GM12878 (cell line): ENCODE measurements around the gene SLCO2A1. TPM values are rescaled to one million over a fixed set of nuclear protein-coding genes. Genes with fewer than 3 reads are reported as not detected.

Source experiments
- ATAC-seq: fragments of 200-7000 bp; cut with Tn5 transposase; 3 replicates; pipeline ENCODE4 v1.9.1; 2020; ENCODE audit warnings: mild to moderate bottlenecking, moderate library complexity
- BruUV-seq: library from RNA; stranded (reverse); fragments of 400-500 nt; replicated peaks from 2 replicates; lab custom pipeline; 2021; lab: Mats Ljungman, UMichigan
- CTCF ChIA-PET: fragments of 300-600 bp; sonication (Branson Sonifier 250); formaldehyde crosslinking; extraction: SDS; loops from one replicate; lab custom pipeline; 2021; ENCODE audit warnings: inconsistent platforms; lab: Yijun Ruan, JAX
- POLR2A ChIA-PET: fragments of 350-600 bp; formaldehyde crosslinking; extraction: SDS; loops from one replicate; lab custom pipeline; 2021; ENCODE audit warnings: inconsistent platforms; lab: Charles Lee
- RAD21 ChIA-PET: fragments of 300-600 bp; sonication (Branson Sonifier 250); formaldehyde crosslinking; loops from one replicate; lab custom pipeline; 2023; ENCODE audit warnings: antibody characterized with exemption; ENCODE audit not compliant: unreplicated experiment; lab: Charles Lee
- SMC1A ChIA-PET: fragments of 300-600 bp; sonication (Branson Sonifier 250); formaldehyde crosslinking; loops from one replicate; lab custom pipeline; 2023; ENCODE audit not compliant: unreplicated experiment, uncharacterized antibody; lab: Charles Lee
- DNase-seq: peaks from one replicate; pipeline ENCODE4 v3.0.0-alpha.2; 2011; ENCODE audit warnings: low read depth, low spot score
- FAIRE-seq: peaks from 3 replicates; lab custom pipeline; 2011; peaks lifted over from hg19 to GRCh38; lab: Jason Lieb, UNC
- H2AFZ ChIP-seq: 2 replicates; pipeline ENCODE4 v1.6.0; 2011; ENCODE audit warnings: low read depth, low read length, control low read depth; ENCODE audit not compliant: control insufficient read depth
- H3K27ac ChIP-seq: 2 replicates; pipeline ENCODE4 v1.5.1; 2011; ENCODE audit warnings: control low read depth; ENCODE audit not compliant: control insufficient read depth, insufficient read depth
- H3K27me3 ChIP-seq, 2 experiments: replicated peaks in 1 of 2; 2 replicates each; pipeline versions ENCODE4 v1.6.0 to v1.6.1; 2011; ENCODE audit warnings: low read length in 1 of 2; ENCODE audit not compliant: control insufficient read depth in 2 of 2, insufficient read depth in 2 of 2
- H3K36me3 ChIP-seq, 2 experiments: 2 replicates each; pipeline ENCODE4 v1.5.1; 2011; ENCODE audit warnings: low read length in 1 of 2; ENCODE audit not compliant: control insufficient read depth in 2 of 2, insufficient read depth in 2 of 2
- H3K4me1 ChIP-seq: 2 replicates; pipeline ENCODE4 v1.6.1; 2011; ENCODE audit warnings: mild to moderate bottlenecking, low read length, moderate library complexity, mixed read lengths; ENCODE audit not compliant: control insufficient read depth, insufficient read depth
- H3K4me2 ChIP-seq: 2 replicates; pipeline ENCODE4 v1.6.0; 2011; ENCODE audit warnings: control low read depth; ENCODE audit not compliant: control insufficient read depth, insufficient read depth
- H3K4me3 ChIP-seq: fragments of 200-600 bp; sonication (generic); 2 replicates; pipeline ENCODE4 v1.5.1; 2016
- H3K79me2 ChIP-seq: 2 replicates; pipeline ENCODE4 v1.6.0; 2011; ENCODE audit warnings: low read length; ENCODE audit not compliant: control insufficient read depth, insufficient read depth
- H3K9ac ChIP-seq: 2 replicates; pipeline ENCODE4 v1.8.0; 2011; ENCODE audit warnings: low read length, control low read depth, mixed read lengths; ENCODE audit not compliant: control insufficient read depth, insufficient read depth
- H3K9me3 ChIP-seq: replicated peaks from 3 replicates; pipeline ENCODE4 v1.5.1; 2011; ENCODE audit warnings: mild to moderate bottlenecking, low read length; ENCODE audit not compliant: control insufficient read depth, insufficient read depth
- H4K20me1 ChIP-seq: 2 replicates; pipeline ENCODE4 v1.6.0; 2011; ENCODE audit not compliant: control insufficient read depth, insufficient read depth
- ASH2L ChIP-seq: fragments of 300-600, 200-600 bp; sonication (generic); IDR thresholded peaks from 2 replicates; pipeline ENCODE4 v1.6.1; 2017; ENCODE audit warnings: low read depth, mild to moderate bottlenecking, borderline replicate concordance
- CREM ChIP-seq: IDR thresholded peaks from 2 replicates; pipeline ENCODE4 v1.6.1; 2014; ENCODE audit warnings: antibody characterized with exemption, low read depth
- DPF2 ChIP-seq: fragments of 450-650 bp; IDR thresholded peaks from 2 replicates; pipeline ENCODE4 v1.6.1; 2017; ENCODE audit warnings: mild to moderate bottlenecking
- EGR1 ChIP-seq, 2 experiments: IDR thresholded peaks; 1 replicate in 1 of 2; 2 replicates in 1 of 2; pipeline ENCODE4 v1.6.1; 2011 to 2012; ENCODE audit warnings: low read depth in 2 of 2, low read length in 2 of 2, borderline replicate concordance in 1 of 2, mild to moderate bottlenecking in 1 of 2, moderate library complexity in 1 of 2
- SMAD5 ChIP-seq: IDR thresholded peaks from 2 replicates; pipeline ENCODE4 v1.6.1; 2016; ENCODE audit warnings: antibody characterized with exemption, low read depth
- SMARCA5 ChIP-seq: fragments of 450-650 bp; IDR thresholded peaks from 2 replicates; pipeline ENCODE4 v1.6.1; 2017; ENCODE audit warnings: mild to moderate bottlenecking
- in situ Hi-C: fragments of 300-500 bp; cut with MboI; formaldehyde crosslinking; loops from 9 replicates; pipeline ENCODE4 v1.14.3; 2018; ENCODE audit warnings: mixed read lengths
- intact Hi-C: fragments of 100-400 bp; cut with micrococcal nuclease; formaldehyde crosslinking; loops from one replicate; pipeline ENCODE4 v1.14.2; 2022; ENCODE audit not compliant: unreplicated experiment
- polyA plus RNA-seq, 11 experiments: library from polyadenylated mRNA; depleted of rRNA in 4 of 11; unstranded in 6 of 11; stranded (reverse) in 5 of 11; fragments of >200 nt; fragmentation: Nextera tagmentation in 4 of 11; fragmentation: Illumina TruSeq in 1 of 11; extraction: Ambion mirVana in 4 of 11; extraction: Trizol in 1 of 11; gene quantifications; 1 replicate in 1 of 11; 2 replicates in 10 of 11; pipeline versions ENCODE4 v1.2.1 to v1.2.3, GENCODE V29; 2011 to 2016; ENCODE audit warnings: inconsistent platforms in 2 of 11, missing spikeins in 2 of 11, low read depth in 1 of 11
- total RNA-seq, 4 experiments: library from RNA; depleted of rRNA in 3 of 4; stranded (reverse); fragments of >200 nt in 3 of 4; fragmentation: Illumina TruSeq in 1 of 4; extraction: Trizol in 1 of 4; gene quantifications; 2 replicates each; pipeline versions ENCODE4 v1.2.1 to v1.2.3, GENCODE V29; 2013 to 2021
- TF ChIP-seq, protein P1 (sequence below): IDR thresholded peaks from 2 replicates; pipeline ENCODE4 v1.6.1; 2012; ENCODE audit warnings: mild to moderate bottlenecking, low read depth, low read length
- TF ChIP-seq, protein P2 (sequence below): fragments of 150-350 bp; IDR thresholded peaks from 2 replicates; pipeline ENCODE4 v1.6.1; 2014; ENCODE audit warnings: mild to moderate bottlenecking, low read depth, low read length
- TF ChIP-seq, protein P3 (sequence below): fragments of 450-650 bp; IDR thresholded peaks from 2 replicates; pipeline ENCODE4 v1.6.1; 2017; ENCODE audit warnings: mild to moderate bottlenecking, moderate library complexity
- TF ChIP-seq, protein P4 (sequence below): IDR thresholded peaks from 2 replicates; pipeline ENCODE4 v1.6.1; 2011; ENCODE audit warnings: low read depth, low read length, improper control_type of control experiment, borderline replicate concordance
- TF ChIP-seq, protein P5 (sequence below): fragments of 450-650 bp; IDR thresholded peaks from 2 replicates; pipeline ENCODE4 v1.6.1; 2016; ENCODE audit warnings: mild to moderate bottlenecking

SLCO2A1 gene
- total and polyA plus RNA-seq, 10 of the 15 experiments (the other 5 are each of a cell fraction or from before 2014, with no cell fraction given), result 0.05 TPM; not detected in 9

DNA sequence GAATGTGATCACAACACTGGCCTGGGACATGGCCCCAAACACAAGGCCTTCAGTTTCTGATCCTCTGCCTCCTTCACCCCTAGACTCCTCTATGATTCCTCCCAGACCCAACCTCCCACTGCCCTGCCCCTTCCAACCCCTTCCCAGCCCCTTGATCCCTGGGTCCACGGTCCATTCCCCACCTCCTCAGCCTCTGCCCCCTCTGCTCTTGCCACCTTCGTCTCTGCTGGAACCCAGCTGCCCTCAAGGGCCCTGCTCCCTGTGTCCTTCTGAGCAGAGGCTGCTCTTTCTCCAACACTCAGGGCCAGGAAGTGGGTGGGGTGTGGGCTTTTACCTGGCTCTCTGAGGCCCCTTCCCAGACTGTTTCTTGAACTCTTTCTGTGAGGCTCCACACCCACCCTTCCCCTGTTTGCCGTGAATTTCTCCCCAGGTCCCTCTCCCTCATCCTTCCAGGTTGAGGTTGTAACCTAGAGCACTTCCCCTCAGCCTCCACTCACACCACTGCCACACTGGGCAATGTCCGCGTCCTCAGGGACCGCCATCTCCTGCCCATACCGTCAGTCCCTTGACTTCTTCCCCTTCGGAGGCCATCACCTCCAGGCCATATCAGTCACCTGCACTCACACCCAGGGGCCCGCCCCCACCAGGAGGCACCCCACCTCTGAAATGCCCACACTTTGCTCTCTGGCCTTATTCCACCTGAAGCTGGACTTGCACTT is 18.7 kb upstream of the SLCO2A1 start (continued):
- TF ChIP-seq, protein P1, sequence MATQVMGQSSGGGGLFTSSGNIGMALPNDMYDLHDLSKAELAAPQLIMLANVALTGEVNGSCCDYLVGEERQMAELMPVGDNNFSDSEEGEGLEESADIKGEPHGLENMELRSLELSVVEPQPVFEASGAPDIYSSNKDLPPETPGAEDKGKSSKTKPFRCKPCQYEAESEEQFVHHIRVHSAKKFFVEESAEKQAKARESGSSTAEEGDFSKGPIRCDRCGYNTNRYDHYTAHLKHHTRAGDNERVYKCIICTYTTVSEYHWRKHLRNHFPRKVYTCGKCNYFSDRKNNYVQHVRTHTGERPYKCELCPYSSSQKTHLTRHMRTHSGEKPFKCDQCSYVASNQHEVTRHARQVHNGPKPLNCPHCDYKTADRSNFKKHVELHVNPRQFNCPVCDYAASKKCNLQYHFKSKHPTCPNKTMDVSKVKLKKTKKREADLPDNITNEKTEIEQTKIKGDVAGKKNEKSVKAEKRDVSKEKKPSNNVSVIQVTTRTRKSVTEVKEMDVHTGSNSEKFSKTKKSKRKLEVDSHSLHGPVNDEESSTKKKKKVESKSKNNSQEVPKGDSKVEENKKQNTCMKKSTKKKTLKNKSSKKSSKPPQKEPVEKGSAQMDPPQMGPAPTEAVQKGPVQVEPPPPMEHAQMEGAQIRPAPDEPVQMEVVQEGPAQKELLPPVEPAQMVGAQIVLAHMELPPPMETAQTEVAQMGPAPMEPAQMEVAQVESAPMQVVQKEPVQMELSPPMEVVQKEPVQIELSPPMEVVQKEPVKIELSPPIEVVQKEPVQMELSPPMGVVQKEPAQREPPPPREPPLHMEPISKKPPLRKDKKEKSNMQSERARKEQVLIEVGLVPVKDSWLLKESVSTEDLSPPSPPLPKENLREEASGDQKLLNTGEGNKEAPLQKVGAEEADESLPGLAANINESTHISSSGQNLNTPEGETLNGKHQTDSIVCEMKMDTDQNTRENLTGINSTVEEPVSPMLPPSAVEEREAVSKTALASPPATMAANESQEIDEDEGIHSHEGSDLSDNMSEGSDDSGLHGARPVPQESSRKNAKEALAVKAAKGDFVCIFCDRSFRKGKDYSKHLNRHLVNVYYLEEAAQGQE, result no peak
- no peak for TF ChIP-seq SMARCA5
- TF ChIP-seq, all 136 proteins: peak for 0

DNA sequence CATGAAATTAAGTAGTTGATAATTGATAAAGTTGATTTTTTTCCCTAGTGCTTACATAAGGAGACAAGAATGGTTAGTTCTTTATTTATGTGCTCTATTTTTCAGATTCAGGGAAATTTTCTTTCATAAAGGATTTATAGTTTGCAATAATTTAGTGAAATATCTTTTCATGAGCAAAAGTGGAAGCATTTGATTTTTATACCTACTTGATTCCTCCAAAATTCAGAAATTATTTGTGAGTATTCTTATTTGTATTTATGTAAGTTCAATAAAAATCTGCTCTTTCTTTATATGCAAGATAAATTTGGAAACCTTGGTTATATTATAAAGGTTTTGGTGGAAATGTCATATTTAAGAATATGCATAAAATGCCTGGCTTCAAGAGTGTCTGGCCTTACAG is 14.7 kb upstream of the SLCO2A1 start:
- no peaks in the 10 kb centered on the region for H4K20me1 ChIP-seq
- no peak overlapping the region for H3K4me2 ChIP-seq
- in situ Hi-C loops (no loop called here), intact Hi-C loops (no loop called here)
- H3K36me3 ChIP-seq, result no peaks in the 10 kb centered on the region
- ChIA-PET POLR2A (no interaction called here), CTCF (no interaction called here), SMC1A (no interaction called here), RAD21 (no interaction called here)
- no peaks in the 10 kb centered on the region for H3K79me2 ChIP-seq
- no peak for DNase-seq
- H3K27me3 ChIP-seq, result no peaks in the 10 kb centered on the region; a peak in 1 of 4 replicates
- no peaks in the 10 kb centered on the region for H3K4me1 ChIP-seq
- no peak overlapping the region for H3K27ac ChIP-seq
- no peak for ATAC-seq
- no peak for FAIRE-seq
- no peak overlapping the region for H3K4me3 ChIP-seq
- H3K9me3 ChIP-seq, result no peaks in the 10 kb centered on the region; the same call in 2 of the 3 replicates
- BruUV-seq, result no TSS peak
- no peak overlapping the region for H3K9ac ChIP-seq
- H2AFZ ChIP-seq, result no peak overlapping the region
- TF ChIP-seq, protein P2, sequence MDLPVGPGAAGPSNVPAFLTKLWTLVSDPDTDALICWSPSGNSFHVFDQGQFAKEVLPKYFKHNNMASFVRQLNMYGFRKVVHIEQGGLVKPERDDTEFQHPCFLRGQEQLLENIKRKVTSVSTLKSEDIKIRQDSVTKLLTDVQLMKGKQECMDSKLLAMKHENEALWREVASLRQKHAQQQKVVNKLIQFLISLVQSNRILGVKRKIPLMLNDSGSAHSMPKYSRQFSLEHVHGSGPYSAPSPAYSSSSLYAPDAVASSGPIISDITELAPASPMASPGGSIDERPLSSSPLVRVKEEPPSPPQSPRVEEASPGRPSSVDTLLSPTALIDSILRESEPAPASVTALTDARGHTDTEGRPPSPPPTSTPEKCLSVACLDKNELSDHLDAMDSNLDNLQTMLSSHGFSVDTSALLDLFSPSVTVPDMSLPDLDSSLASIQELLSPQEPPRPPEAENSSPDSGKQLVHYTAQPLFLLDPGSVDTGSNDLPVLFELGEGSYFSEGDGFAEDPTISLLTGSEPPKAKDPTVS, result no peak
- TF ChIP-seq, protein P3, sequence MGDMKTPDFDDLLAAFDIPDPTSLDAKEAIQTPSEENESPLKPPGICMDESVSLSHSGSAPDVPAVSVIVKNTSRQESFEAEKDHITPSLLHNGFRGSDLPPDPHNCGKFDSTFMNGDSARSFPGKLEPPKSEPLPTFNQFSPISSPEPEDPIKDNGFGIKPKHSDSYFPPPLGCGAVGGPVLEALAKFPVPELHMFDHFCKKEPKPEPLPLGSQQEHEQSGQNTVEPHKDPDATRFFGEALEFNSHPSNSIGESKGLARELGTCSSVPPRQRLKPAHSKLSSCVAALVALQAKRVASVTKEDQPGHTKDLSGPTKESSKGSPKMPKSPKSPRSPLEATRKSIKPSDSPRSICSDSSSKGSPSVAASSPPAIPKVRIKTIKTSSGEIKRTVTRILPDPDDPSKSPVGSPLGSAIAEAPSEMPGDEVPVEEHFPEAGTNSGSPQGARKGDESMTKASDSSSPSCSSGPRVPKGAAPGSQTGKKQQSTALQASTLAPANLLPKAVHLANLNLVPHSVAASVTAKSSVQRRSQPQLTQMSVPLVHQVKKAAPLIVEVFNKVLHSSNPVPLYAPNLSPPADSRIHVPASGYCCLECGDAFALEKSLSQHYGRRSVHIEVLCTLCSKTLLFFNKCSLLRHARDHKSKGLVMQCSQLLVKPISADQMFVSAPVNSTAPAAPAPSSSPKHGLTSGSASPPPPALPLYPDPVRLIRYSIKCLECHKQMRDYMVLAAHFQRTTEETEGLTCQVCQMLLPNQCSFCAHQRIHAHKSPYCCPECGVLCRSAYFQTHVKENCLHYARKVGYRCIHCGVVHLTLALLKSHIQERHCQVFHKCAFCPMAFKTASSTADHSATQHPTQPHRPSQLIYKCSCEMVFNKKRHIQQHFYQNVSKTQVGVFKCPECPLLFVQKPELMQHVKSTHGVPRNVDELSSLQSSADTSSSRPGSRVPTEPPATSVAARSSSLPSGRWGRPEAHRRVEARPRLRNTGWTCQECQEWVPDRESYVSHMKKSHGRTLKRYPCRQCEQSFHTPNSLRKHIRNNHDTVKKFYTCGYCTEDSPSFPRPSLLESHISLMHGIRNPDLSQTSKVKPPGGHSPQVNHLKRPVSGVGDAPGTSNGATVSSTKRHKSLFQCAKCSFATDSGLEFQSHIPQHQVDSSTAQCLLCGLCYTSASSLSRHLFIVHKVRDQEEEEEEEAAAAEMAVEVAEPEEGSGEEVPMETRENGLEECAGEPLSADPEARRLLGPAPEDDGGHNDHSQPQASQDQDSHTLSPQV, result no peak
- TF ChIP-seq DPF2 (no peak), SMAD5 (no peak), CREM (no peak), EGR1 (IDR thresholded peaks at IDR 0.05; ENCODE audit: borderline replicate concordance in 1 of 2, low read depth in 2 of 2, low read length in 2 of 2) (no peak), ASH2L (no peak)
- TF ChIP-seq, protein P4, sequence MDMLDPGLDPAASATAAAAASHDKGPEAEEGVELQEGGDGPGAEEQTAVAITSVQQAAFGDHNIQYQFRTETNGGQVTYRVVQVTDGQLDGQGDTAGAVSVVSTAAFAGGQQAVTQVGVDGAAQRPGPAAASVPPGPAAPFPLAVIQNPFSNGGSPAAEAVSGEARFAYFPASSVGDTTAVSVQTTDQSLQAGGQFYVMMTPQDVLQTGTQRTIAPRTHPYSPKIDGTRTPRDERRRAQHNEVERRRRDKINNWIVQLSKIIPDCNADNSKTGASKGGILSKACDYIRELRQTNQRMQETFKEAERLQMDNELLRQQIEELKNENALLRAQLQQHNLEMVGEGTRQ, result no peak
- TF ChIP-seq, protein P5, sequence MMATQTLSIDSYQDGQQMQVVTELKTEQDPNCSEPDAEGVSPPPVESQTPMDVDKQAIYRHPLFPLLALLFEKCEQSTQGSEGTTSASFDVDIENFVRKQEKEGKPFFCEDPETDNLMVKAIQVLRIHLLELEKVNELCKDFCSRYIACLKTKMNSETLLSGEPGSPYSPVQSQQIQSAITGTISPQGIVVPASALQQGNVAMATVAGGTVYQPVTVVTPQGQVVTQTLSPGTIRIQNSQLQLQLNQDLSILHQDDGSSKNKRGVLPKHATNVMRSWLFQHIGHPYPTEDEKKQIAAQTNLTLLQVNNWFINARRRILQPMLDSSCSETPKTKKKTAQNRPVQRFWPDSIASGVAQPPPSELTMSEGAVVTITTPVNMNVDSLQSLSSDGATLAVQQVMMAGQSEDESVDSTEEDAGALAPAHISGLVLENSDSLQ, result no peak
